Natural killer cell treated with Interleukin-12 subunit alpha and Interleukin-12 subunit beta and Interleukin-15 and Interleukin-18, amount 100 ng/mL, for 72 hours (primary cell): ENCODE measurements around the gene AGTPBP1. TPM values are rescaled to one million over a fixed set of nuclear protein-coding genes. Genes with fewer than 3 reads are reported as not detected.
"Not testable (repeated sequence)": the region's sequence is repeated elsewhere in the genome, so short reads cannot be mapped to it uniquely, and the experiment has no call there.

ENCODE experiments used
- ATAC-seq, 2 donors: fragments of 150-1000 bp; cut with Tn5 transposase in 1 of 2; sonication (Bioruptor Pico), chemical (Tn5 transposase) in 1 of 2; 2 replicates each; pipeline ENCODE4 v1.10.0; 2021
- DNase-seq: peaks from one replicate; pipeline ENCODE4 v3.0.0; 2022; ENCODE audit warnings: low spot score
- H3K27ac Mint-ChIP-seq, 2 donors: 1 replicate in 1 of 2; 2 replicates in 1 of 2; pipeline ENCODE4 v1.8.0; 2022; ENCODE audit warnings: mixed read lengths in 2 of 2, mild to moderate bottlenecking in 1 of 2, moderate library complexity in 1 of 2
- H3K27me3 Mint-ChIP-seq, 2 donors: 1 replicate in 1 of 2; 2 replicates in 1 of 2; pipeline ENCODE4 v1.8.0; 2022; ENCODE audit warnings: mixed read lengths in 2 of 2
- H3K36me3 Mint-ChIP-seq: one replicate; pipeline ENCODE4 v1.8.0; 2022; ENCODE audit warnings: mixed read lengths
- H3K4me1 Mint-ChIP-seq, 2 donors: 1 replicate in 1 of 2; 2 replicates in 1 of 2; pipeline ENCODE4 v1.8.0; 2022; ENCODE audit warnings: low read depth in 2 of 2, mixed read lengths in 2 of 2, mild to moderate bottlenecking in 1 of 2
- H3K4me3 Mint-ChIP-seq: one replicate; pipeline ENCODE4 v1.8.0; 2022; ENCODE audit warnings: mixed read lengths
- H3K9me3 Mint-ChIP-seq: 2 replicates; pipeline ENCODE4 v1.8.0; 2022; ENCODE audit warnings: mixed read lengths
- total RNA-seq, 2 donors: library from RNA; stranded (reverse); gene quantifications; one replicate each; pipeline ENCODE4 v1.2.3, GENCODE V29; 2022

The AGTPBP1 gene
- total RNA-seq, 2 donors from 2014 or later, result 41.1 to 49.6 TPM

DNA sequence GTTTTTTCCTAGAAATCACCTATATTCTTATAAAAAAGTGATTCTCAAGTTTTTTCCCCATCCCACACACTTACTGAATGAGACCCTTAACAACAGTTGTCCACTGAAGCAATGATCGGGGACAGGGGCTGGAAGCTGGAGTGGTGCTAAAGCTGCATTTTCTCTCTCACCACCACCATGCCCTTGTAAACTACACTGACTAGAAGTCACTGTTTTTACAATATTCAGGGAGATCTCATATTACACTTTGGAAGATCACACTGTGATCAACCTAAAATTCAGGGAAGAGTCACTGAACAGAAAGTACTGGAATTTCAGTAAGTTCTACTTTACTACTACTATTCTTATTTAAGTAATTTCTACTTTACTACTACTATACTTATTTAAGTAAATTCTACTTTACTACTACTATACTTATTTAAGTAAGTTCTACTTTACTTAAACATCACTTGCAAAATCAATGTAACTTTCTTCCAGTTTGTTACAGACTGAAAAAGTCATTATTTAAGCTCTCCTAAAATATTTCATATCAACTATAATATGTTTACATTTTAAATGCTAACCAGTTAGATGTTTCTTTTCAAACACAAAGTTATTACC lies 164.3 kb downstream of the AGTPBP1 start:
- DNase-seq (no peak), ATAC-seq (no peak)
- Mint-ChIP-seq H3K27me3 (no peaks in the 10 kb centered on the region), H3K27ac (no peak overlapping the region), H3K4me1 (no peaks in the 10 kb centered on the region), H3K36me3 (no peaks in the 10 kb centered on the region), H3K4me3 (no peak overlapping the region), H3K9me3 (no peaks in the 10 kb centered on the region)

- Mint-ChIP-seq H3K27ac (no peak overlapping the region), H3K9me3 (no peaks in the 10 kb centered on the region), H3K27me3 (no peaks in the 10 kb centered on the region), H3K4me1 (no peaks in the 10 kb centered on the region), H3K36me3 (peaks cover 5% of the 10 kb centered on the region), H3K4me3 (no peak overlapping the region)
- ATAC-seq, result no peak
- DNase-seq, result no peak
Measured at GRCh38 chr9:85575868-85576267, 165.9 kb downstream of the AGTPBP1 start.

GRCh38 chr9:85573546-85573945 lies 168.2 kb downstream of the AGTPBP1 start:
- not testable (repeated sequence) for H3K36me3 Mint-ChIP-seq, H3K4me1 Mint-ChIP-seq, H3K9me3 Mint-ChIP-seq, H3K27me3 Mint-ChIP-seq, ATAC-seq, DNase-seq, H3K4me3 Mint-ChIP-seq, H3K27ac Mint-ChIP-seq

DNA sequence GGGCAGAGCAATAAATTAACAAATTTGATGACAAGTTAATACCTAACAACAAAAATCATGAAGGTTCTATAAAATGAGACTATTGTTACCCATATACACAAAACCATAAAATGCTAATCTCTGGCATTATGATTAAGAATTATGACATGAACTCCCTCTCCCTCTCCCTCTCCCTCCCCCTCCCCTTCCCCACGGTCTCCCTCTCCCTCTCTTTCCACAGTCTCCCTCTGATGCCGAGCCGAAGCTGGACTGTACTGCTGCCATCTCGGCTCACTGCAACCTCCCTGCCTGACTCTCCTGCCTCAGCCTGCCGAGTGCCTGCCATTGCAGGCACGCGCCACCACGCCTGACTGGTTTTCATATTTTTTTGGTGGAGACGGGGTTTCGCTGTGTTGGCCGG lies 168.8 kb downstream of the AGTPBP1 start:
- not testable (repeated sequence) for H3K4me1 Mint-ChIP-seq, H3K36me3 Mint-ChIP-seq, H3K4me3 Mint-ChIP-seq, H3K9me3 Mint-ChIP-seq, H3K27ac Mint-ChIP-seq, H3K27me3 Mint-ChIP-seq, ATAC-seq, DNase-seq

DNA sequence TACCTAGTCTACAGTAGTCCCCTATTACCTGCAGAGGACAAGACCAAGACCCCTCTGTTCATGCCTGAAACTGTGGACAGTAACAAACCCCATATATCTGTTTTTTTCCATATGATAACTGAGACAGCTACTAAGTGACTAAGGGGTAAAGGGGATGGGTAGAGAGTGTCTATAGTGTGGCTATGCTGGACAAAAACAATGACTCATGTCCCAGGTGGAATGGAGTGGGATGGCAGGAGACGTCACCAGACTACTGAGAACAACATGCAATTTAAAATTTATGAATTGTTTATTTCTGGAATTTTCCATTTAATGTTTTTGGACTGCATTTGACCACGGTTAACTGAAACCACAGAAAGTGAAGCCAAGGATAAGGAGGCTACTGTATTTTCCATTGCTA lies 171.8 kb downstream of the AGTPBP1 start:
- peak overlapping the region in 1 of 2 donors; percentile 6 for H3K27ac Mint-ChIP-seq
- no peaks in the 10 kb centered on the region for H3K9me3 Mint-ChIP-seq
- no peak overlapping the region for H3K4me3 Mint-ChIP-seq
- peaks cover 13% of the 10 kb centered on the region for H3K36me3 Mint-ChIP-seq
- ATAC-seq (no peak), DNase-seq (no peak)
- peaks cover 0 to 15% of the 10 kb centered on the region in 2 donors for H3K4me1 Mint-ChIP-seq
- no peaks in the 10 kb centered on the region for H3K27me3 Mint-ChIP-seq

DNA sequence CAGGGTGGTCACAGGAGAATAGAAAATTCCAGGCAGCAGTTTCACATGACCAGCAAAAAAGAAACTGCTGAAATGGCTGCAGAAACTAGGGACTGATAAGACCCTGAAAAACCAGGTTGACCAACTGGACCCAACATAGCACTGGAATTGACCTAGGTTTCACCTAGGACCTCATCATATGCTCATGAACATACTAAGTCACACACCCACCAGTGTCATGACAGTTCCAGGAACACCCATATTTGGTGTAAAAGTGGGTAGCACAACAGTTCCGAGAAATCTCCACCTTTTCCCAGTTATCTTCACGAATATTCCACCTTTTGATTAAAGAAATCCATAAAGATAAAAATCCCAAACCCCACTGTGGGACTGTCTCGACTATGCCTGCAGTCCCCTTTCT lies 182.2 kb downstream of the AGTPBP1 start:
- no peaks in the 10 kb centered on the region for H3K36me3 Mint-ChIP-seq
- no peaks in the 10 kb centered on the region for H3K9me3 Mint-ChIP-seq
- peak overlapping the region in 1 of 2 donors; percentile 70 for H3K27ac Mint-ChIP-seq
- H3K4me1 Mint-ChIP-seq, result peaks cover 4 to 5% of the 10 kb centered on the region in 2 donors
- no peak for DNase-seq
- ATAC-seq, result no peak
- H3K4me3 Mint-ChIP-seq, result no peak overlapping the region
- H3K27me3 Mint-ChIP-seq, result no peaks in the 10 kb centered on the region

GRCh38 chr9:85554349-85554748 lies 187.4 kb downstream of the AGTPBP1 start:
- Mint-ChIP-seq H3K27me3 (no peaks in the 10 kb centered on the region), H3K27ac (no peak overlapping the region)
- ATAC-seq, result peak in 1 of 2 donors; percentile 62

GRCh38 chr9:85553475-85553874 lies 188.3 kb downstream of the AGTPBP1 start:
- no peaks in the 10 kb centered on the region for H3K9me3 Mint-ChIP-seq
- H3K27me3 Mint-ChIP-seq, result no peaks in the 10 kb centered on the region
- no peak for DNase-seq
- H3K36me3 Mint-ChIP-seq, result no peaks in the 10 kb centered on the region
- H3K27ac Mint-ChIP-seq, result no peak overlapping the region
- ATAC-seq, result no peak
- peaks cover 14 to 17% of the 10 kb centered on the region in 2 donors for H3K4me1 Mint-ChIP-seq
- H3K4me3 Mint-ChIP-seq, result no peak overlapping the region

More at GRCh38 chr9:85554349-85554748, 187.4 kb downstream of the AGTPBP1 start:
- Mint-ChIP-seq H3K36me3 (no peaks in the 10 kb centered on the region), H3K4me3 (no peak overlapping the region), H3K9me3 (no peaks in the 10 kb centered on the region), H3K4me1 (peaks cover 12 to 17% of the 10 kb centered on the region in 2 donors)
- DNase-seq, result no peak

DNA sequence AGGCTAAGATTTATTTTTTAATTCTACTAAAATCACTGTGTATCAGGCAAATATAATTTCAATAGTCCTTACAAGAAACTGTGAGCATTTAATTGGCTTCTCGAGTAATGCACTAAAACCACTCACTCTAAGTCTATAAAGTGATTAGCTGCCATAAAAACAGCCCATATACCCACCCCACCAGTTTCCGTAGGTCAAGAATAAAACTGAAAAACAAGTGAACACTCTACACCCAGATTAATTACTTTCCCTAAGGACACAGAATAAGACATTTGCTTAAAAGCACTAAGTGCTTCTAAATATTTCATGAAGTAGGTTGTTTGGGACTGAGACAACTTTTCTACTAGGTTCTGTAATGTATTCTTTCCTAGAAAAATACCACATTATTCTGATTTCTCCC lies 194.2 kb downstream of the AGTPBP1 start:
- no peak for ATAC-seq
- H3K27ac Mint-ChIP-seq, result no peak overlapping the region

GRCh38 chr9:85543196-85543595 lies 198.6 kb downstream of the AGTPBP1 start:
- no peaks in the 10 kb centered on the region for H3K36me3 Mint-ChIP-seq
- no peaks in the 10 kb centered on the region for H3K27me3 Mint-ChIP-seq
- no peaks in the 10 kb centered on the region for H3K9me3 Mint-ChIP-seq
- DNase-seq (no peak), ATAC-seq (no peak)
- H3K4me3 Mint-ChIP-seq, result no peak overlapping the region
- H3K4me1 Mint-ChIP-seq, result peaks cover 0 to 3% of the 10 kb centered on the region in 2 donors
- H3K27ac Mint-ChIP-seq, result no peak overlapping the region

More for the DNA sequence above, 194.2 kb downstream of the AGTPBP1 start:
- DNase-seq, result no peak
- Mint-ChIP-seq H3K4me3 (no peak overlapping the region), H3K36me3 (no peaks in the 10 kb centered on the region), H3K4me1 (peaks cover 0 to 5% of the 10 kb centered on the region in 2 donors), H3K27me3 (no peaks in the 10 kb centered on the region), H3K9me3 (no peaks in the 10 kb centered on the region)

DNA sequence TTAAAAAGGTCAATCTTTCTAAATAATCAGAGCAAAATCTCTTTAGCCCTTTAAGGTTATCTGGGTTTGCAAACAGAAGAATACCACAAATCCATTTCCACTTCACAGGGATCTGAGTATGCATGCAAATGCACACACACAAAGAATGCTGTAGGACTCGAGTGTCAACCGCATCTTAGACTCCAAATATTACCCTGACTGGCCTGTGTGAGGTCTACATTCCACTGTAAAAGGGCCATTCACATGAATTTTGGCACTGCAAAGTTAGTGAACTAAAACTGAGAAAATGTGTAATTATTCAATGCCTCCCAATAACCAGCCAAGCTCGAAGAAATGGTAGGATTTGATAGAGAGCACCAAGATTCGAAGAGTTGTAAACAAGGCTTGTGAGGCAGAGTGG lies 199.9 kb downstream of the AGTPBP1 start:
- H3K4me1 Mint-ChIP-seq, result peaks cover 0 to 3% of the 10 kb centered on the region in 2 donors
- H3K4me3 Mint-ChIP-seq, result no peak overlapping the region
- DNase-seq (no peak), ATAC-seq (no peak)
- no peak overlapping the region for H3K27ac Mint-ChIP-seq
- H3K9me3 Mint-ChIP-seq, result no peaks in the 10 kb centered on the region
- no peaks in the 10 kb centered on the region for H3K27me3 Mint-ChIP-seq
- no peaks in the 10 kb centered on the region for H3K36me3 Mint-ChIP-seq

- no peaks in the 10 kb centered on the region for H3K4me1 Mint-ChIP-seq
- H3K9me3 Mint-ChIP-seq, result no peaks in the 10 kb centered on the region
- no peaks in the 10 kb centered on the region for H3K27me3 Mint-ChIP-seq
- H3K27ac Mint-ChIP-seq, result no peak overlapping the region
- DNase-seq, result no peak
- no peak for ATAC-seq
- no peak overlapping the region for H3K4me3 Mint-ChIP-seq
- H3K36me3 Mint-ChIP-seq, result no peaks in the 10 kb centered on the region
Measured at GRCh38 chr9:85536514-85536913, 205.2 kb downstream of the AGTPBP1 start.

DNA sequence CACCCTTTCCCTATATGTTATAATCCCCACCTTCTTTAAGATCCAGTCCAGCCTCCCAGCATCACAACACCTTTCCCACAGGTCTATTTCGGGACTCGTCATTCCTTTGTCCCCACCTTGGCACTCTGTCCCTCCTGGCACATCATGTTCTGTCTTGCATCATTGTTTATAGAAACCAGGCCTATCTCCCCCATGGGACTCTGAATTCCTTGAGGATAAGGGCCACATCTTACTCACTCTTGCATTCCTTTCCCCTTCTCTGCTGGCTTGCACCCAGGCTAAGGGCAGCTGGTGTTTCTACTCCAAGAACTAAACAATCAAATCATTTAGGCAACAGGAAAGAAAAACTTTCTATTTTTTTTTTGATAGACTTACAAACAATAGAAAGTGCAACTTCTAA lies 205.7 kb downstream of the AGTPBP1 start:
- no peak for ATAC-seq
- no peak for DNase-seq
- Mint-ChIP-seq H3K4me3 (no peak overlapping the region), H3K27me3 (no peaks in the 10 kb centered on the region), H3K4me1 (no peaks in the 10 kb centered on the region), H3K36me3 (no peaks in the 10 kb centered on the region), H3K27ac (no peak overlapping the region), H3K9me3 (no peaks in the 10 kb centered on the region)

- no peak for DNase-seq
- H3K9me3 Mint-ChIP-seq, result no peaks in the 10 kb centered on the region
- ATAC-seq, result no peak
- no peak overlapping the region for H3K27ac Mint-ChIP-seq
- H3K4me1 Mint-ChIP-seq, result no peaks in the 10 kb centered on the region
- no peaks in the 10 kb centered on the region for H3K27me3 Mint-ChIP-seq
- H3K36me3 Mint-ChIP-seq, result no peaks in the 10 kb centered on the region
- H3K4me3 Mint-ChIP-seq, result no peak overlapping the region
Measured at GRCh38 chr9:85534340-85534739, 207.4 kb downstream of the AGTPBP1 start.

- Mint-ChIP-seq H3K9me3 (no peaks in the 10 kb centered on the region), H3K27me3 (no peaks in the 10 kb centered on the region), H3K4me1 (no peaks in the 10 kb centered on the region), H3K36me3 (no peaks in the 10 kb centered on the region), H3K4me3 (no peak overlapping the region), H3K27ac (no peak overlapping the region)
- ATAC-seq (no peak), DNase-seq (no peak)
Measured at GRCh38 chr9:85533538-85533937, 208.2 kb downstream of the AGTPBP1 start.
